K562 (cell line): ENCODE results near the gene POLR2L. TPM values are rescaled to one million over a fixed set of nuclear protein-coding genes. Genes with fewer than 3 reads are reported as not detected.

Experiments
- ATAC-seq: fragments of 200-7000 bp; cut with Tn5 transposase; 3 replicates; pipeline ENCODE4 v1.9.1; 2020; ENCODE audit warnings: moderate library complexity
- BruUV-seq: library from RNA; stranded (reverse); fragments of 400-500 nt; replicated peaks from 2 replicates; lab custom pipeline; 2021; lab: Mats Ljungman, UMichigan
- CTCF ChIA-PET: fragments of 300-600 bp; formaldehyde crosslinking; extraction: SDS; loops from one replicate; lab custom pipeline; 2021; ENCODE audit warnings: low intra/inter-chr PET ratio; lab: Yijun Ruan, JAX
- POLR2A ChIA-PET: fragments of 300-600, 350-650 bp; sonication (Branson Sonifier 250); formaldehyde crosslinking; extraction: SDS; loops from one replicate; lab custom pipeline; 2021; ENCODE audit warnings: antibody characterized with exemption, inconsistent platforms; lab: Yijun Ruan, JAX
- DNase-seq, 4 experiments: peaks; one replicate each; pipeline versions ENCODE4 v3.0.0 to v3.0.0-alpha.2; 2011 to 2018; ENCODE audit warnings: low spot score in 3 of 4, mixed read lengths in 3 of 4; ENCODE audit errors: extremely low read depth in 1 of 4
- FAIRE-seq: peaks from 2 replicates; lab custom pipeline; 2011; peaks lifted over from hg19 to GRCh38; lab: Jason Lieb, UNC
- H2AFZ ChIP-seq: 2 replicates; pipeline ENCODE4 v1.6.0; 2011; ENCODE audit warnings: low read depth, low read length, control low read depth, inconsistent platforms
- H3K27ac ChIP-seq: fragments of 200-600 bp; 3 replicates; pipeline ENCODE4 v1.8.0; 2011; ENCODE audit warnings: low read depth, mild to moderate bottlenecking, control low read depth, inconsistent platforms, low read length, moderate library complexity, mixed read lengths; ENCODE audit errors: extremely low read depth
- H3K27me3 ChIP-seq, 2 experiments: fragments of 300-600 bp in 1 of 2; 2 replicates in 1 of 2; 3 replicates in 1 of 2; pipeline versions ENCODE4 v1.6.0 to v1.8.0; 2011; ENCODE audit warnings: inconsistent platforms in 2 of 2, low read length in 2 of 2, mild to moderate bottlenecking in 1 of 2, mixed read lengths in 1 of 2, moderate library complexity in 1 of 2; ENCODE audit not compliant: control insufficient read depth in 2 of 2, insufficient read depth in 2 of 2
- H3K36me3 ChIP-seq: fragments of 300-600 bp; 3 replicates; pipeline ENCODE4 v1.8.0; 2011; ENCODE audit warnings: mild to moderate bottlenecking, low read length, inconsistent platforms; ENCODE audit not compliant: control insufficient read depth, insufficient read depth
- H3K4me1 ChIP-seq, 2 experiments: fragments of 200-600 bp in 1 of 2; replicated peaks in 1 of 2; 2 replicates in 1 of 2; 3 replicates in 1 of 2; pipeline versions ENCODE4 v1.5.1 to v1.8.0; 2011; ENCODE audit warnings: inconsistent platforms in 2 of 2, low read length in 2 of 2, mild to moderate bottlenecking in 1 of 2, mixed read lengths in 1 of 2, moderate library complexity in 1 of 2; ENCODE audit not compliant: control insufficient read depth in 2 of 2, insufficient read depth in 2 of 2
- H3K4me2 ChIP-seq: 2 replicates; pipeline ENCODE4 v1.6.1; 2011; ENCODE audit warnings: low read length, control low read depth, inconsistent platforms, mixed read lengths; ENCODE audit not compliant: insufficient read depth
- H3K4me3 ChIP-seq: fragments of 200-600 bp; sonication (generic), shearing (Covaris generic); 2 replicates; pipeline ENCODE4 v1.5.1; 2016; ENCODE audit warnings: control low read depth, inconsistent platforms
- H3K79me2 ChIP-seq: fragments of 200-600 bp; 3 replicates; pipeline ENCODE4 v1.8.0; 2011; ENCODE audit warnings: low read length, inconsistent platforms; ENCODE audit not compliant: control insufficient read depth, insufficient read depth
- H3K9ac ChIP-seq, 2 experiments: 2 replicates each; pipeline versions ENCODE4 v1.6.0 to v1.6.1; 2011; ENCODE audit warnings: low read depth in 2 of 2, low read length in 2 of 2, control low read depth in 1 of 2, inconsistent platforms in 1 of 2, mild to moderate bottlenecking in 1 of 2, mixed read lengths in 1 of 2; ENCODE audit not compliant: insufficient read depth in 1 of 2
- H3K9me1 ChIP-seq: one replicate; pipeline ENCODE4 v1.6.0; 2011; ENCODE audit warnings: inconsistent platforms, mild to moderate bottlenecking, low read length, moderate library complexity; ENCODE audit not compliant: control insufficient read depth, insufficient read depth
- H3K9me3 ChIP-seq: replicated peaks from 2 replicates; pipeline ENCODE4 v1.5.1; 2011; ENCODE audit warnings: low read depth, low read length, inconsistent platforms; ENCODE audit not compliant: control insufficient read depth, insufficient read depth
- H4K20me1 ChIP-seq: replicated peaks from 2 replicates; pipeline ENCODE4 v1.6.1; 2011; ENCODE audit warnings: low read length, inconsistent platforms, mixed read lengths; ENCODE audit not compliant: control insufficient read depth, insufficient read depth
- BCOR ChIP-seq: fragments of 450-650 bp; IDR thresholded peaks from 2 replicates; pipeline ENCODE4 v1.6.1; 2016
- DDX20 ChIP-seq: fragments of 450-650 bp; IDR thresholded peaks from 2 replicates; pipeline ENCODE4 v1.6.1; 2016; ENCODE audit warnings: missing genetic modification characterization, low read depth, mild to moderate bottlenecking, missing compliant biosample characterization, moderate library complexity
- HSF4 ChIP-seq: fragments of 250-450 bp; sonication (Bioruptor Pico); IDR thresholded peaks from 2 replicates; pipeline ENCODE4 v2.1.2; 2022; ENCODE audit warnings: mild to moderate bottlenecking, moderate library complexity, borderline replicate concordance
- KLF13 ChIP-seq: fragments of 450-650 bp; IDR thresholded peaks from 2 replicates; pipeline ENCODE4 v1.6.1; 2016; ENCODE audit warnings: missing genetic modification characterization, low read depth, mild to moderate bottlenecking, missing compliant biosample characterization, moderate library complexity, borderline replicate concordance
- KLF6 ChIP-seq: fragments of 250-450 bp; sonication (Bioruptor Pico); IDR thresholded peaks from 2 replicates; pipeline ENCODE4 v1.4.0; 2020; ENCODE audit warnings: mild to moderate bottlenecking, moderate library complexity, borderline replicate concordance
- NFRKB ChIP-seq: fragments of 450-650 bp; IDR thresholded peaks from 2 replicates; pipeline ENCODE4 v1.6.1; 2016; ENCODE audit warnings: low read depth
- SRSF1 ChIP-seq: fragments of 200-400 bp; formaldehyde crosslinking; IDR thresholded peaks from 2 replicates; pipeline ENCODE4 v1.6.1; 2017; ENCODE audit warnings: mild to moderate bottlenecking, low read depth, low read length, moderate library complexity
- SUPT5H ChIP-seq: fragments of 450-650 bp; IDR thresholded peaks from 2 replicates; pipeline ENCODE4 v1.6.1; 2016
- WGBS: fragments of 100-300 bp; shearing (Covaris generic); methylation state at CpG from one replicate; pipeline ENCODE4 v1.1.6; 2016; ENCODE audit warnings: low coverage, mixed read lengths; ENCODE audit not compliant: insufficient coverage; ENCODE audit errors: missing lambda C conversion rate; 5-methylcytosine and 5-hydroxymethylcytosine counted together
- in situ Hi-C: fragments of 300-500 bp; cut with MboI; formaldehyde crosslinking; loops from 4 replicates; pipeline ENCODE4 v1.15.0; 2018; ENCODE audit warnings: inconsistent platforms, mixed read lengths
- intact Hi-C: fragments of 100-400 bp; cut with micrococcal nuclease; formaldehyde crosslinking; loops from 2 replicates; pipeline ENCODE4 v1.14.2; 2022
- polyA plus RNA-seq, 8 experiments: library from polyadenylated mRNA; depleted of rRNA in 4 of 8; stranded (reverse) in 5 of 8; unstranded in 3 of 8; fragments of >200 nt; fragmentation: Nextera tagmentation in 2 of 8; fragmentation: Illumina TruSeq in 1 of 8; extraction: Ambion mirVana in 2 of 8; extraction: Trizol in 1 of 8; gene quantifications; 2 replicates each; pipeline versions ENCODE4 v1.2.1 to v1.2.3, GENCODE V29; 2011 to 2014; ENCODE audit warnings: inconsistent platforms in 1 of 8, missing spikeins in 1 of 8
- total RNA-seq, 7 experiments: library from RNA; depleted of rRNA in 6 of 7; stranded (reverse); fragments of >200 nt in 6 of 7; fragmentation: Illumina TruSeq in 2 of 7; extraction: Trizol in 2 of 7; gene quantifications; 2 replicates each; pipeline versions ENCODE4 v1.2.1 to v1.2.3, GENCODE V29; 2011 to 2021; ENCODE audit warnings: low replicate concordance in 1 of 7
- TF ChIP-seq, protein P1 (sequence below): fragments of 250-450 bp; sonication (Bioruptor Pico); IDR thresholded peaks from 2 replicates; pipeline ENCODE4 v1.5.0; 2021
- TF ChIP-seq, protein P2 (sequence below): fragments of 250-450 bp; sonication (Bioruptor Pico); IDR thresholded peaks from 2 replicates; pipeline ENCODE4 v1.4.0; 2020
- TF ChIP-seq, protein P3 (sequence below): fragments of 250-450 bp; sonication (Bioruptor Pico); IDR thresholded peaks from 2 replicates; pipeline ENCODE4 v1.4.0; 2020; ENCODE audit warnings: mild to moderate bottlenecking, moderate library complexity

POLR2L gene
- total and polyA plus RNA-seq, 9 of the 15 experiments (the other 6 are each of a cell fraction or from before 2014, with no cell fraction given) = 38.3 to 688 (median 108) TPM

DNA sequence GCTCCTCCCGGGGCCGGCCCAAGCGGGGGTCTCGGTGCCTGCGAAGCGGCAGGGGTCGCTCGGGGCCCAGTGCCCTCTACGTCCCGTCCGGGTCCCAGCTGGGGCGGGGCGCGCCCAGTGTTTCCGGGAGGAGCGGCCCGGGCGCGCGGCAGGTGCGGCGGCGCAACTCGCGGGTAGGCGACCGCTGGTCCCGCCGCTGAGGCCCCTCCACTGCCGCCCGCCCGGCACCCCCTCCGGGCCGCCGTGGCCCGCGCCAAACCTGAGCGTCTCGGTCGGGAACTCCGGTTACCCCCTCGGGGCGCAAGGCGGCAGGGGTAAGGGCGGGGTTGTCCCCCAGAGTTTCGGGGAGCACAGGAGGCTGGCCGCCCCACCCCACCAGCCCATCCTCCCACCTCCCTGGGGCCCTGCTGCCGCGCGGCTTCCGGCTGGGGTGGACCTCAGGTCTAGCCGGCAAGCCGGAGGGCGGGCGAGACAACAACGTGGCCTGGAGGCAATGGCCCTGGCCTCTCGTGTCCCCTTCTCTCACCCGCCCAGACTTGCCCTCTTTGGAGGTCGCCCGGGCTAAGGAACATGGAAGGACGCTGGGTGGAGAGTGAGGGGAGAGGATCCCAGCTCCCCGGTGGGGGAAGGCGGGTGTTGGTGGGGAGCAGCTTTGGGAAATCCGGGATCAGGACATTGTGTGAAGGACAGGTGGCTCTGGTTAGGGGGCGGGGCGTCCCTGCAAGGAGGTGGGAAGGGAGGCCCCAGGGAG, 15.0 kb downstream of the POLR2L start:
- under 1% methylated on average over 38 of the region's 66 CpGs for WGBS
- Histone ChIP-seq H3K4me1 (peaks cover 25 to 93% of the 10 kb centered on the region in 2 experiments), H3K36me3 (peaks cover 30% of the 10 kb centered on the region; the same call in 1 of the 3 replicates), H3K27me3 (no peaks in the 10 kb centered on the region), H3K4me2 (peak overlapping the region; percentile 80), H3K79me2 (peaks cover 10% of the 10 kb centered on the region; the same call in 2 of the 3 replicates), H3K4me3 (peak overlapping the region; percentile 52), H2AFZ (peak overlapping the region; percentile 95), H3K9ac (peak overlapping the region; percentile 75 to 94), H3K27ac (peak overlapping the region; percentile 85), H4K20me1 (no peaks in the 10 kb centered on the region), H3K9me3 (no peaks in the 10 kb centered on the region), H3K9me1 (peaks cover 5% of the 10 kb centered on the region)
- ATAC-seq = peak; percentile 80
- in situ Hi-C loops = no loop called here
- intact Hi-C loops = no loop called here
- ChIA-PET POLR2A (interaction anchor here (0.6 to 3.2 kb wide), 4 partner anchors 8 to 738 kb away, joined by 3 to 13 read pairs (median 4); partner anchors contain the start of gene PNPLA2), CTCF (no interaction called here)
- FAIRE-seq = peak; percentile 72
- BruUV-seq = no TSS peak
- peak; percentile 55 to 78 (median 58) for DNase-seq
- TF ChIP-seq, protein P1, sequence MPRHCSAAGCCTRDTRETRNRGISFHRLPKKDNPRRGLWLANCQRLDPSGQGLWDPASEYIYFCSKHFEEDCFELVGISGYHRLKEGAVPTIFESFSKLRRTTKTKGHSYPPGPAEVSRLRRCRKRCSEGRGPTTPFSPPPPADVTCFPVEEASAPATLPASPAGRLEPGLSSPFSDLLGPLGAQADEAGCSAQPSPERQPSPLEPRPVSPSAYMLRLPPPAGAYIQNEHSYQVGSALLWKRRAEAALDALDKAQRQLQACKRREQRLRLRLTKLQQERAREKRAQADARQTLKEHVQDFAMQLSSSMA (CRISPR knock-in tag) = no peak
- TF ChIP-seq KLF6 (CRISPR knock-in tag) = 0 out of 2 replicates have a peak, but pooled peaks have one; percentile 26
- TF ChIP-seq, protein P2, sequence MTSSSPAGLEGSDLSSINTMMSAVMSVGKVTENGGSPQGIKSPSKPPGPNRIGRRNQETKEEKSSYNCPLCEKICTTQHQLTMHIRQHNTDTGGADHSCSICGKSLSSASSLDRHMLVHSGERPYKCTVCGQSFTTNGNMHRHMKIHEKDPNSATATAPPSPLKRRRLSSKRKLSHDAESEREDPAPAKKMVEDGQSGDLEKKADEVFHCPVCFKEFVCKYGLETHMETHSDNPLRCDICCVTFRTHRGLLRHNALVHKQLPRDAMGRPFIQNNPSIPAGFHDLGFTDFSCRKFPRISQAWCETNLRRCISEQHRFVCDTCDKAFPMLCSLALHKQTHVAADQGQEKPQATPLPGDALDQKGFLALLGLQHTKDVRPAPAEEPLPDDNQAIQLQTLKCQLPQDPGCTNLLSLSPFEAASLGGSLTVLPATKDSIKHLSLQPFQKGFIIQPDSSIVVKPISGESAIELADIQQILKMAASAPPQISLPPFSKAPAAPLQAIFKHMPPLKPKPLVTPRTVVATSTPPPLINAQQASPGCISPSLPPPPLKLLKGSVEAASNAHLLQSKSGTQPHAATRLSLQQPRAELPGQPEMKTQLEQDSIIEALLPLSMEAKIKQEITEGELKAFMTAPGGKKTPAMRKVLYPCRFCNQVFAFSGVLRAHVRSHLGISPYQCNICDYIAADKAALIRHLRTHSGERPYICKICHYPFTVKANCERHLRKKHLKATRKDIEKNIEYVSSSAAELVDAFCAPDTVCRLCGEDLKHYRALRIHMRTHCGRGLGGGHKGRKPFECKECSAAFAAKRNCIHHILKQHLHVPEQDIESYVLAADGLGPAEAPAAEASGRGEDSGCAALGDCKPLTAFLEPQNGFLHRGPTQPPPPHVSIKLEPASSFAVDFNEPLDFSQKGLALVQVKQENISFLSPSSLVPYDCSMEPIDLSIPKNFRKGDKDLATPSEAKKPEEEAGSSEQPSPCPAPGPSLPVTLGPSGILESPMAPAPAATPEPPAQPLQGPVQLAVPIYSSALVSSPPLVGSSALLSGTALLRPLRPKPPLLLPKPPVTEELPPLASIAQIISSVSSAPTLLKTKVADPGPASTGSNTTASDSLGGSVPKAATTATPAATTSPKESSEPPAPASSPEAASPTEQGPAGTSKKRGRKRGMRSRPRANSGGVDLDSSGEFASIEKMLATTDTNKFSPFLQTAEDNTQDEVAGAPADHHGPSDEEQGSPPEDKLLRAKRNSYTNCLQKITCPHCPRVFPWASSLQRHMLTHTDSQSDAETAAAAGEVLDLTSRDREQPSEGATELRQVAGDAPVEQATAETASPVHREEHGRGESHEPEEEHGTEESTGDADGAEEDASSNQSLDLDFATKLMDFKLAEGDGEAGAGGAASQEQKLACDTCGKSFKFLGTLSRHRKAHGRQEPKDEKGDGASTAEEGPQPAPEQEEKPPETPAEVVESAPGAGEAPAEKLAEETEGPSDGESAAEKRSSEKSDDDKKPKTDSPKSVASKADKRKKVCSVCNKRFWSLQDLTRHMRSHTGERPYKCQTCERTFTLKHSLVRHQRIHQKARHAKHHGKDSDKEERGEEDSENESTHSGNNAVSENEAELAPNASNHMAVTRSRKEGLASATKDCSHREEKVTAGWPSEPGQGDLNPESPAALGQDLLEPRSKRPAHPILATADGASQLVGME = 0 out of 2 replicates have a peak, but pooled peaks have one; percentile 12
- peak; percentile 39; the same call in 1 of the 2 replicates for TF ChIP-seq BCOR
- no peak for TF ChIP-seq NFRKB
- peak; percentile 62; the same call in 1 of the 2 replicates for TF ChIP-seq KLF13
- TF ChIP-seq SRSF1 = no peak
- no peak for TF ChIP-seq DDX20 (tag)
- peak; percentile 51 for TF ChIP-seq SUPT5H
- TF ChIP-seq, protein P3, sequence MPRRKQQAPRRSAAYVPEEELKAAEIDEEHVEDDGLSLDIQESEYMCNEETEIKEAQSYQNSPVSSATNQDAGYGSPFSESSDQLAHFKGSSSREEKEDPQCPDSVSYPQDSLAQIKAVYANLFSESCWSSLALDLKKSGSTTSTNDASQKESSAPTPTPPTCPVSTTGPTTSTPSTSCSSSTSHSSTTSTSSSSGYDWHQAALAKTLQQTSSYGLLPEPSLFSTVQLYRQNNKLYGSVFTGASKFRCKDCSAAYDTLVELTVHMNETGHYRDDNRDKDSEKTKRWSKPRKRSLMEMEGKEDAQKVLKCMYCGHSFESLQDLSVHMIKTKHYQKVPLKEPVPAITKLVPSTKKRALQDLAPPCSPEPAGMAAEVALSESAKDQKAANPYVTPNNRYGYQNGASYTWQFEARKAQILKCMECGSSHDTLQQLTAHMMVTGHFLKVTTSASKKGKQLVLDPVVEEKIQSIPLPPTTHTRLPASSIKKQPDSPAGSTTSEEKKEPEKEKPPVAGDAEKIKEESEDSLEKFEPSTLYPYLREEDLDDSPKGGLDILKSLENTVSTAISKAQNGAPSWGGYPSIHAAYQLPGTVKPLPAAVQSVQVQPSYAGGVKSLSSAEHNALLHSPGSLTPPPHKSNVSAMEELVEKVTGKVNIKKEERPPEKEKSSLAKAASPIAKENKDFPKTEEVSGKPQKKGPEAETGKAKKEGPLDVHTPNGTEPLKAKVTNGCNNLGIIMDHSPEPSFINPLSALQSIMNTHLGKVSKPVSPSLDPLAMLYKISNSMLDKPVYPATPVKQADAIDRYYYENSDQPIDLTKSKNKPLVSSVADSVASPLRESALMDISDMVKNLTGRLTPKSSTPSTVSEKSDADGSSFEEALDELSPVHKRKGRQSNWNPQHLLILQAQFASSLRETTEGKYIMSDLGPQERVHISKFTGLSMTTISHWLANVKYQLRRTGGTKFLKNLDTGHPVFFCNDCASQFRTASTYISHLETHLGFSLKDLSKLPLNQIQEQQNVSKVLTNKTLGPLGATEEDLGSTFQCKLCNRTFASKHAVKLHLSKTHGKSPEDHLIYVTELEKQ (CRISPR knock-in tag) = no peak
- TF ChIP-seq HSF4 (CRISPR knock-in tag) = no peak
